ENCODE results near the gene RALGAPA1.

DNA sequence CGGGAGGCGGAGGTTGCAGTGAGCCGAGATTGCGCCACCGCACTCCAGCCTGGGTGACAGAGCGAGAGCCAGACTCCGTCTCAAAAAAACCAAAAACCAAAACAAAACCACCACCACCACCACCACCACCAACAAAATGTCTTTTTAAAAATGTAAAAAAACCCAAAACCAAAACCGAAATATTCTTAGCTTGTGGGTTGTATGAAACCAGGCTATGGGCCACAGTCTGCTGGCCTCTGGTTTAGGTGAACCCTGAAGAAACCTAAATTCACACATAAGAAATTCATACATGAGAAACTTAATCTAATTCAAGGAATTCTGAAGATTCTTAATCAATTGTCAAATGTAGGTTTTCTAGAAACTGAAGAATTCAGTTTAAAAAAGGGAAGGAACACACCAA lies 237.5 kb downstream of the RALGAPA1 start:
- no peak for TF ChIP-seq CREB1 (CRISPR knock-in tag; IDR thresholded peaks at IDR 0.05; ENCODE audit: low read depth)
- TF ChIP-seq EZH2 (IDR thresholded peaks at IDR 0.05; ENCODE audit: low read depth, unreplicated experiment), result no peak
- TF ChIP-seq CTCF (conservative IDR thresholded peaks at IDR 0.05; ENCODE audit: low read depth in 2 of 2), result no peak

All from GM23338 (cell line).